Activated T-cell treated with anti-CD3 and anti-CD28 coated beads, Interleukin-2, amount 50 U/mL, for 4 hours (primary cell): ENCODE data around the gene DRC7. TPM values are rescaled to one million over a fixed set of nuclear protein-coding genes. Genes with fewer than 3 reads are reported as not detected.

Source experiments
- ATAC-seq, 2 donors: fragments of 200-7000 bp; cut with Tn5 transposase; one replicate each; pipeline ENCODE4 v1.10.0; 2021
- DNase-seq: peaks from one replicate; pipeline ENCODE4 v3.0.0-alpha.2; 2020
- H3K27me3 Mint-ChIP-seq: one replicate; pipeline ENCODE4 v1.8.0; 2021; ENCODE audit warnings: low read depth, mixed read lengths
- H3K36me3 Mint-ChIP-seq: one replicate; pipeline ENCODE4 v1.8.0; 2022; ENCODE audit warnings: mixed read lengths; ENCODE audit not compliant: insufficient read depth
- H3K4me1 Mint-ChIP-seq: one replicate; pipeline ENCODE4 v1.8.0; 2021; ENCODE audit warnings: low read depth, mixed read lengths
- H3K4me3 Mint-ChIP-seq: one replicate; pipeline ENCODE4 v1.8.0; 2021; ENCODE audit warnings: mild to moderate bottlenecking, moderate library complexity, mixed read lengths
- H3K9me3 Mint-ChIP-seq: one replicate; pipeline ENCODE4 v1.8.0; 2021; ENCODE audit warnings: mixed read lengths
- total RNA-seq, 3 donors: library from RNA; stranded (reverse); gene quantifications; one replicate each; pipeline ENCODE4 v1.2.1, GENCODE V29; 2021

The DRC7 gene
- total RNA-seq, 3 donors from 2014 or later, result not detected

- Mint-ChIP-seq H3K27me3 (no peaks in the 10 kb centered on the region), H3K9me3 (no peaks in the 10 kb centered on the region), H3K36me3 (no peaks in the 10 kb centered on the region), H3K4me3 (peak overlapping the region; percentile 35), H3K4me1 (peaks cover 16% of the 10 kb centered on the region)
- DNase-seq, result no peak
- ATAC-seq, result no peak
These were observed 38.2 kb upstream of the DRC7 start for GRCh38 chr16:57656342-57656955.

- DNase-seq (no peak), ATAC-seq (no peak)
- H3K9me3 Mint-ChIP-seq, result no peaks in the 10 kb centered on the region
- H3K36me3 Mint-ChIP-seq, result no peaks in the 10 kb centered on the region
- H3K27me3 Mint-ChIP-seq, result no peaks in the 10 kb centered on the region
- no peak overlapping the region for H3K4me3 Mint-ChIP-seq
- peaks cover 8% of the 10 kb centered on the region for H3K4me1 Mint-ChIP-seq
These were observed 37.4 kb upstream of the DRC7 start for GRCh38 chr16:57657228-57657627.

- Mint-ChIP-seq H3K9me3 (no peaks in the 10 kb centered on the region), H3K27me3 (no peaks in the 10 kb centered on the region), H3K4me1 (peaks cover 7% of the 10 kb centered on the region), H3K4me3 (no peak overlapping the region), H3K36me3 (no peaks in the 10 kb centered on the region)
- no peak for ATAC-seq
- no peak for DNase-seq
These were observed 36.3 kb upstream of the DRC7 start for GRCh38 chr16:57658130-57658877.

- Mint-ChIP-seq H3K9me3 (no peaks in the 10 kb centered on the region), H3K4me1 (peaks cover 7% of the 10 kb centered on the region), H3K4me3 (no peak overlapping the region), H3K36me3 (no peaks in the 10 kb centered on the region), H3K27me3 (no peaks in the 10 kb centered on the region)
- DNase-seq (no peak), ATAC-seq (no peak)
These were observed 35.5 kb upstream of the DRC7 start for GRCh38 chr16:57658878-57659674.

GRCh38 chr16:57660715-57661463 is 33.7 kb upstream of the DRC7 start:
- Mint-ChIP-seq H3K9me3 (no peaks in the 10 kb centered on the region), H3K4me1 (peaks cover 7% of the 10 kb centered on the region), H3K27me3 (no peaks in the 10 kb centered on the region), H3K36me3 (no peaks in the 10 kb centered on the region), H3K4me3 (no peak overlapping the region)
- ATAC-seq, result no peak
- DNase-seq, result no peak

- H3K4me3 Mint-ChIP-seq, result no peak overlapping the region
- DNase-seq (no peak), ATAC-seq (no peak)
- peaks cover 3% of the 10 kb centered on the region for H3K4me1 Mint-ChIP-seq
- H3K36me3 Mint-ChIP-seq, result no peaks in the 10 kb centered on the region
- H3K9me3 Mint-ChIP-seq, result no peaks in the 10 kb centered on the region
- H3K27me3 Mint-ChIP-seq, result no peaks in the 10 kb centered on the region
These were observed 33.1 kb upstream of the DRC7 start for GRCh38 chr16:57661510-57661909.

- H3K9me3 Mint-ChIP-seq, result no peaks in the 10 kb centered on the region
- no peak for DNase-seq
- H3K4me1 Mint-ChIP-seq, result peaks cover 3% of the 10 kb centered on the region
- no peaks in the 10 kb centered on the region for H3K27me3 Mint-ChIP-seq
- H3K36me3 Mint-ChIP-seq, result no peaks in the 10 kb centered on the region
- H3K4me3 Mint-ChIP-seq, result no peak overlapping the region
- ATAC-seq, result no peak
These were observed 32.4 kb upstream of the DRC7 start for GRCh38 chr16:57661936-57662906.

- H3K27me3 Mint-ChIP-seq, result no peaks in the 10 kb centered on the region
- ATAC-seq (no peak), DNase-seq (no peak)
- H3K36me3 Mint-ChIP-seq, result no peaks in the 10 kb centered on the region
- H3K4me3 Mint-ChIP-seq, result no peak overlapping the region
- no peaks in the 10 kb centered on the region for H3K9me3 Mint-ChIP-seq
- no peaks in the 10 kb centered on the region for H3K4me1 Mint-ChIP-seq
These were observed 31.2 kb upstream of the DRC7 start for GRCh38 chr16:57663436-57663835.

GRCh38 chr16:57663917-57664661 is 30.5 kb upstream of the DRC7 start:
- DNase-seq, result no peak
- Mint-ChIP-seq H3K4me1 (peaks cover 2% of the 10 kb centered on the region), H3K27me3 (no peaks in the 10 kb centered on the region), H3K36me3 (no peaks in the 10 kb centered on the region), H3K9me3 (no peaks in the 10 kb centered on the region), H3K4me3 (no peak overlapping the region)
- no peak for ATAC-seq

GRCh38 chr16:57664662-57665025 is 30.0 kb upstream of the DRC7 start:
- Mint-ChIP-seq H3K4me1 (peaks cover 2% of the 10 kb centered on the region), H3K4me3 (no peak overlapping the region)
- DNase-seq, result no peak

GRCh38 chr16:57665541-57665940 is 29.1 kb upstream of the DRC7 start:
- Mint-ChIP-seq H3K27me3 (no peaks in the 10 kb centered on the region), H3K4me3 (no peak overlapping the region), H3K9me3 (no peaks in the 10 kb centered on the region), H3K36me3 (no peaks in the 10 kb centered on the region), H3K4me1 (peaks cover 2% of the 10 kb centered on the region)
- ATAC-seq (no peak), DNase-seq (no peak)

More at GRCh38 chr16:57664662-57665025, 30.0 kb upstream of the DRC7 start:
- ATAC-seq, result no peak
- Mint-ChIP-seq H3K36me3 (no peaks in the 10 kb centered on the region), H3K27me3 (no peaks in the 10 kb centered on the region), H3K9me3 (no peaks in the 10 kb centered on the region)

GRCh38 chr16:57666353-57667047 is 28.1 kb upstream of the DRC7 start:
- DNase-seq, result no peak
- peaks cover 2% of the 10 kb centered on the region for H3K4me1 Mint-ChIP-seq

More at GRCh38 chr16:57666353-57667047, 28.1 kb upstream of the DRC7 start:
- Mint-ChIP-seq H3K4me3 (no peak overlapping the region), H3K27me3 (peaks cover 1% of the 10 kb centered on the region), H3K36me3 (no peaks in the 10 kb centered on the region), H3K9me3 (no peaks in the 10 kb centered on the region)
- ATAC-seq, result no peak
